K562 (cell line): ENCODE results near the gene MSH3. TPM values are rescaled to one million over a fixed set of nuclear protein-coding genes. Genes with fewer than 3 reads are reported as not detected.

ENCODE experiments used
- E2F8 ChIP-seq: fragments of 450-650 bp; IDR thresholded peaks from 2 replicates; pipeline ENCODE4 v1.7.1; 2018; ENCODE audit warnings: mild to moderate bottlenecking, low read depth; ENCODE audit not compliant: partially characterized antibody
- ETV1 ChIP-seq: fragments of 450-650 bp; conservative IDR thresholded peaks from 2 replicates; pipeline ENCODE4 v1.6.1; 2016; ENCODE audit warnings: missing genetic modification characterization, control low read depth, low read depth, missing compliant biosample characterization
- MLLT1 ChIP-seq, 2 experiments: fragments of 450-650 bp; IDR thresholded peaks; 2 replicates each; pipeline ENCODE4 v1.6.1; 2016
- SRSF1 ChIP-seq: fragments of 200-400 bp; formaldehyde crosslinking; IDR thresholded peaks from 2 replicates; pipeline ENCODE4 v1.6.1; 2017; ENCODE audit warnings: mild to moderate bottlenecking, low read depth, low read length, moderate library complexity
- ZNF23 ChIP-seq: fragments of 250-450 bp; sonication (Bioruptor Pico); IDR thresholded peaks from 2 replicates; pipeline ENCODE4 v1.4.0; 2020; ENCODE audit warnings: mild to moderate bottlenecking
- polyA plus RNA-seq, 8 experiments: library from polyadenylated mRNA; depleted of rRNA in 4 of 8; stranded (reverse) in 5 of 8; unstranded in 3 of 8; fragments of >200 nt; fragmentation: Nextera tagmentation in 2 of 8; fragmentation: Illumina TruSeq in 1 of 8; extraction: Ambion mirVana in 2 of 8; extraction: Trizol in 1 of 8; gene quantifications; 2 replicates each; pipeline versions ENCODE4 v1.2.1 to v1.2.3, GENCODE V29; 2011 to 2014; ENCODE audit warnings: inconsistent platforms in 1 of 8, missing spikeins in 1 of 8
- total RNA-seq, 7 experiments: library from RNA; depleted of rRNA in 6 of 7; stranded (reverse); fragments of >200 nt in 6 of 7; fragmentation: Illumina TruSeq in 2 of 7; extraction: Trizol in 2 of 7; gene quantifications; 2 replicates each; pipeline versions ENCODE4 v1.2.1 to v1.2.3, GENCODE V29; 2011 to 2021; ENCODE audit warnings: low replicate concordance in 1 of 7
- TF ChIP-seq, protein P1 (sequence below): sonication (generic); formaldehyde crosslinking; IDR thresholded peaks from 2 replicates; pipeline ENCODE4 v1.8.1; 2023; ENCODE audit warnings: mild to moderate bottlenecking, missing genetic modification reagents
- TF ChIP-seq, protein P2 (sequence below): fragments of 200-800 bp; sonication (Bioruptor generic); IDR thresholded peaks from 2 replicates; pipeline ENCODE4 v1.6.1; 2016; ENCODE audit warnings: missing genetic modification characterization, missing compliant biosample characterization
- TF ChIP-seq, protein P3 (sequence below): fragments of 450-650 bp; IDR thresholded peaks from 2 replicates; pipeline ENCODE4 v1.6.1; 2016; ENCODE audit warnings: borderline replicate concordance

MSH3 gene
- total and polyA plus RNA-seq, 9 of the 15 experiments (the other 6 are each of a cell fraction or from before 2014, with no cell fraction given), result 3.9 to 17.2 (median 13.2) TPM

- TF ChIP-seq, protein P1, sequence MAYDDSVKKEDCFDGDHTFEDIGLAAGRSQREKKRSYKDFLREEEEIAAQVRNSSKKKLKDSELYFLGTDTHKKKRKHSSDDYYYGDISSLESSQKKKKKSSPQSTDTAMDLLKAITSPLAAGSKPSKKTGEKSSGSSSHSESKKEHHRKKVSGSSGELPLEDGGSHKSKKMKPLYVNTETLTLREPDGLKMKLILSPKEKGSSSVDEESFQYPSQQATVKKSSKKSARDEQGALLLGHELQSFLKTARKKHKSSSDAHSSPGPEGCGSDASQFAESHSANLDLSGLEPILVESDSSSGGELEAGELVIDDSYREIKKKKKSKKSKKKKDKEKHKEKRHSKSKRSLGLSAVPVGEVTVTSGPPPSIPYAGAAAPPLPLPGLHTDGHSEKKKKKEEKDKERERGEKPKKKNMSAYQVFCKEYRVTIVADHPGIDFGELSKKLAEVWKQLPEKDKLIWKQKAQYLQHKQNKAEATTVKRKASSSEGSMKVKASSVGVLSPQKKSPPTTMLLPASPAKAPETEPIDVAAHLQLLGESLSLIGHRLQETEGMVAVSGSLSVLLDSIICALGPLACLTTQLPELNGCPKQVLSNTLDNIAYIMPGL (CRISPR knock-in tag), result no peak
- TF ChIP-seq, protein P2, sequence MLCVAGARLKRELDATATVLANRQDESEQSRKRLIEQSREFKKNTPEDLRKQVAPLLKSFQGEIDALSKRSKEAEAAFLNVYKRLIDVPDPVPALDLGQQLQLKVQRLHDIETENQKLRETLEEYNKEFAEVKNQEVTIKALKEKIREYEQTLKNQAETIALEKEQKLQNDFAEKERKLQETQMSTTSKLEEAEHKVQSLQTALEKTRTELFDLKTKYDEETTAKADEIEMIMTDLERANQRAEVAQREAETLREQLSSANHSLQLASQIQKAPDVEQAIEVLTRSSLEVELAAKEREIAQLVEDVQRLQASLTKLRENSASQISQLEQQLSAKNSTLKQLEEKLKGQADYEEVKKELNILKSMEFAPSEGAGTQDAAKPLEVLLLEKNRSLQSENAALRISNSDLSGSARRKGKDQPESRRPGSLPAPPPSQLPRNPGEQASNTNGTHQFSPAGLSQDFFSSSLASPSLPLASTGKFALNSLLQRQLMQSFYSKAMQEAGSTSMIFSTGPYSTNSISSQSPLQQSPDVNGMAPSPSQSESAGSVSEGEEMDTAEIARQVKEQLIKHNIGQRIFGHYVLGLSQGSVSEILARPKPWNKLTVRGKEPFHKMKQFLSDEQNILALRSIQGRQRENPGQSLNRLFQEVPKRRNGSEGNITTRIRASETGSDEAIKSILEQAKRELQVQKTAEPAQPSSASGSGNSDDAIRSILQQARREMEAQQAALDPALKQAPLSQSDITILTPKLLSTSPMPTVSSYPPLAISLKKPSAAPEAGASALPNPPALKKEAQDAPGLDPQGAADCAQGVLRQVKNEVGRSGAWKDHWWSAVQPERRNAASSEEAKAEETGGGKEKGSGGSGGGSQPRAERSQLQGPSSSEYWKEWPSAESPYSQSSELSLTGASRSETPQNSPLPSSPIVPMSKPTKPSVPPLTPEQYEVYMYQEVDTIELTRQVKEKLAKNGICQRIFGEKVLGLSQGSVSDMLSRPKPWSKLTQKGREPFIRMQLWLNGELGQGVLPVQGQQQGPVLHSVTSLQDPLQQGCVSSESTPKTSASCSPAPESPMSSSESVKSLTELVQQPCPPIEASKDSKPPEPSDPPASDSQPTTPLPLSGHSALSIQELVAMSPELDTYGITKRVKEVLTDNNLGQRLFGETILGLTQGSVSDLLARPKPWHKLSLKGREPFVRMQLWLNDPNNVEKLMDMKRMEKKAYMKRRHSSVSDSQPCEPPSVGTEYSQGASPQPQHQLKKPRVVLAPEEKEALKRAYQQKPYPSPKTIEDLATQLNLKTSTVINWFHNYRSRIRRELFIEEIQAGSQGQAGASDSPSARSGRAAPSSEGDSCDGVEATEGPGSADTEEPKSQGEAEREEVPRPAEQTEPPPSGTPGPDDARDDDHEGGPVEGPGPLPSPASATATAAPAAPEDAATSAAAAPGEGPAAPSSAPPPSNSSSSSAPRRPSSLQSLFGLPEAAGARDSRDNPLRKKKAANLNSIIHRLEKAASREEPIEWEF (CRISPR knock-in tag), result no peak
- TF ChIP-seq, protein P3, sequence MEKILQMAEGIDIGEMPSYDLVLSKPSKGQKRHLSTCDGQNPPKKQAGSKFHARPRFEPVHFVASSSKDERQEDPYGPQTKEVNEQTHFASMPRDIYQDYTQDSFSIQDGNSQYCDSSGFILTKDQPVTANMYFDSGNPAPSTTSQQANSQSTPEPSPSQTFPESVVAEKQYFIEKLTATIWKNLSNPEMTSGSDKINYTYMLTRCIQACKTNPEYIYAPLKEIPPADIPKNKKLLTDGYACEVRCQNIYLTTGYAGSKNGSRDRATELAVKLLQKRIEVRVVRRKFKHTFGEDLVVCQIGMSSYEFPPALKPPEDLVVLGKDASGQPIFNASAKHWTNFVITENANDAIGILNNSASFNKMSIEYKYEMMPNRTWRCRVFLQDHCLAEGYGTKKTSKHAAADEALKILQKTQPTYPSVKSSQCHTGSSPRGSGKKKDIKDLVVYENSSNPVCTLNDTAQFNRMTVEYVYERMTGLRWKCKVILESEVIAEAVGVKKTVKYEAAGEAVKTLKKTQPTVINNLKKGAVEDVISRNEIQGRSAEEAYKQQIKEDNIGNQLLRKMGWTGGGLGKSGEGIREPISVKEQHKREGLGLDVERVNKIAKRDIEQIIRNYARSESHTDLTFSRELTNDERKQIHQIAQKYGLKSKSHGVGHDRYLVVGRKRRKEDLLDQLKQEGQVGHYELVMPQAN, result no peak
- TF ChIP-seq ETV1 (tag) (0 out of 2 replicates have a peak, but pooled peaks have one; percentile 73), ZNF23 (CRISPR knock-in tag) (no peak), MLLT1 (IDR thresholded peaks at IDR 0.05) (no peak), SRSF1 (no peak), E2F8 (no peak)
These were observed 851 bp downstream of the MSH3 start (continued) for GRCh38 chr5:80655231-80655774.
